ENCODE data around the gene CAP2. TPM values are rescaled to one million over a fixed set of nuclear protein-coding genes. Genes with fewer than 3 reads are reported as not detected.

The CAP2 gene
- total and polyA plus RNA-seq, 9 of the 15 experiments (the other 6 are each of a cell fraction or from before 2014, with no cell fraction given) = not detected

- H3K36me3 ChIP-seq (ENCODE audit: control insufficient read depth, insufficient read depth, low read length) = no peaks in the 10 kb centered on the region
- DNase-seq (ENCODE audit: extremely low read depth in 1 of 4, low spot score in 3 of 4) = no peak
- ATAC-seq = no peak
- in situ Hi-C loops (cut with MboI) (no loop called here), intact Hi-C loops (cut with micrococcal nuclease) (no loop called here)
- ChIA-PET CTCF (ENCODE audit: low intra/inter-chr PET ratio) (no interaction called here), POLR2A (no interaction called here)
- no peak overlapping the region for H3K4me3 ChIP-seq
- H3K4me2 ChIP-seq (ENCODE audit: insufficient read depth, low read length) = no peak overlapping the region
- FAIRE-seq = no peak
- H3K9me1 ChIP-seq (ENCODE audit: control insufficient read depth, insufficient read depth, low read length) = no peaks in the 10 kb centered on the region
- H3K4me1 ChIP-seq (replicated peaks in 1 of 2; ENCODE audit: control insufficient read depth in 2 of 2, insufficient read depth in 2 of 2, low read length in 2 of 2) = no peaks in the 10 kb centered on the region
- no peak overlapping the region for H2AFZ ChIP-seq (ENCODE audit: low read depth, low read length)
- no peak overlapping the region for H3K9ac ChIP-seq (ENCODE audit: insufficient read depth in 1 of 2, low read depth in 2 of 2, low read length in 2 of 2)
- no peak overlapping the region for H3K27ac ChIP-seq (ENCODE audit: extremely low read depth, low read depth, low read length)
- H4K20me1 ChIP-seq (replicated peaks; ENCODE audit: control insufficient read depth, insufficient read depth, low read length) = no peaks in the 10 kb centered on the region
- no peaks in the 10 kb centered on the region for H3K79me2 ChIP-seq (ENCODE audit: control insufficient read depth, insufficient read depth, low read length)
- no peak for TF ChIP-seq NUFIP1 (IDR thresholded peaks at IDR 0.05; ENCODE audit: partially characterized antibody)
- no peak for TF ChIP-seq PBX2 (CRISPR knock-in tag; IDR thresholded peaks at IDR 0.05; ENCODE audit: low read depth)
- TF ChIP-seq PBX2 (tag; conservative IDR thresholded peaks at IDR 0.05; ENCODE audit: low read depth) = no peak
- no peak for TF ChIP-seq CEBPG (CRISPR knock-in tag; IDR thresholded peaks at IDR 0.05)
- no peak for TF ChIP-seq CEBPG (tag; conservative IDR thresholded peaks at IDR 0.05 in 1 of 2, IDR thresholded peaks at IDR 0.05 in 1 of 2)
- TF ChIP-seq NFIX (CRISPR knock-in tag; IDR thresholded peaks at IDR 0.05; ENCODE audit: low read depth) = no peak
- TF ChIP-seq, protein P1, sequence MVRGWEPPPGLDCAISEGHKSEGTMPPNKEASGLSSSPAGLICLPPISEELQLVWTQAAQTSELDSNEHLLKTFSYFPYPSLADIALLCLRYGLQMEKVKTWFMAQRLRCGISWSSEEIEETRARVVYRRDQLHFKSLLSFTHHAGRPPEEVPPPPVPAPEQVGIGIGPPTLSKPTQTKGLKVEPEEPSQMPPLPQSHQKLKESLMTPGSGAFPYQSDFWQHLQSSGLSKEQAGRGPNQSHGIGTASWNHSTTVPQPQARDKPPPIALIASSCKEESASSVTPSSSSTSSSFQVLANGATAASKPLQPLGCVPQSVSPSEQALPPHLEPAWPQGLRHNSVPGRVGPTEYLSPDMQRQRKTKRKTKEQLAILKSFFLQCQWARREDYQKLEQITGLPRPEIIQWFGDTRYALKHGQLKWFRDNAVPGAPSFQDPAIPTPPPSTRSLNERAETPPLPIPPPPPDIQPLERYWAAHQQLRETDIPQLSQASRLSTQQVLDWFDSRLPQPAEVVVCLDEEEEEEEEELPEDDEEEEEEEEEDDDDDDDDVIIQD (CRISPR knock-in tag; IDR thresholded peaks at IDR 0.05) = no peak
- no peak for TF ChIP-seq MCM2 (IDR thresholded peaks at IDR 0.05; ENCODE audit: low read depth)
- no peak for TF ChIP-seq GTF2F1 (IDR thresholded peaks at IDR 0.05; ENCODE audit: low read depth, low read length)
- no peak for TF ChIP-seq KAT7 (CRISPR knock-in tag; IDR thresholded peaks at IDR 0.05; ENCODE audit: borderline replicate concordance)
- no peak for TF ChIP-seq PHB (CRISPR knock-in tag; IDR thresholded peaks at IDR 0.05)
- no peak for TF ChIP-seq MEF2D (tag; conservative IDR thresholded peaks at IDR 0.05; ENCODE audit: low read depth)
- WGBS (ENCODE audit: insufficient coverage, low coverage, missing lambda C conversion rate) = 3% methylated on average over 8 of the region's 8 CpGs
- H3K27me3 ChIP-seq (ENCODE audit: control insufficient read depth in 2 of 2, insufficient read depth in 2 of 2, low read length in 2 of 2) = peaks cover 0 to 2% of the 10 kb centered on the region in 2 experiments; a peak in 2 of 5 replicates
- BruUV-seq (replicated peaks) = no TSS peak
- 0 out of 2 replicates have a peak, but pooled peaks cover 7% of the 10 kb centered on the region for H3K9me3 ChIP-seq (replicated peaks; ENCODE audit: control insufficient read depth, insufficient read depth, low read depth, low read length)
Observed at GRCh38 chr6:17574866-17575560, 181.6 kb downstream of the CAP2 start.
